K562 (cell line): ENCODE measurements around the gene DDX46. TPM values are rescaled to one million over a fixed set of nuclear protein-coding genes. Genes with fewer than 3 reads are reported as not detected.

ENCODE experiments used
- NR2F6 ChIP-seq: fragments of 450-650 bp; formaldehyde crosslinking; IDR thresholded peaks from 2 replicates; pipeline ENCODE4 v1.4.0; 2020; ENCODE audit warnings: mild to moderate bottlenecking
- TEAD2 ChIP-seq: fragments of 450-650 bp; IDR thresholded peaks from 2 replicates; pipeline ENCODE4 v1.6.1; 2016; ENCODE audit warnings: missing genetic modification characterization, control low read depth, missing compliant biosample characterization
- polyA plus RNA-seq, 8 experiments: library from polyadenylated mRNA; depleted of rRNA in 4 of 8; stranded (reverse) in 5 of 8; unstranded in 3 of 8; fragments of >200 nt; fragmentation: Nextera tagmentation in 2 of 8; fragmentation: Illumina TruSeq in 1 of 8; extraction: Ambion mirVana in 2 of 8; extraction: Trizol in 1 of 8; gene quantifications; 2 replicates each; pipeline versions ENCODE4 v1.2.1 to v1.2.3, GENCODE V29; 2011 to 2014; ENCODE audit warnings: inconsistent platforms in 1 of 8, missing spikeins in 1 of 8
- total RNA-seq, 7 experiments: library from RNA; depleted of rRNA in 6 of 7; stranded (reverse); fragments of >200 nt in 6 of 7; fragmentation: Illumina TruSeq in 2 of 7; extraction: Trizol in 2 of 7; gene quantifications; 2 replicates each; pipeline versions ENCODE4 v1.2.1 to v1.2.3, GENCODE V29; 2011 to 2021; ENCODE audit warnings: low replicate concordance in 1 of 7
- TF ChIP-seq, protein P1 (sequence below): fragments of 450-650 bp; formaldehyde crosslinking; conservative IDR thresholded peaks from 2 replicates; pipeline ENCODE4 v1.4.0; 2022; ENCODE audit warnings: mild to moderate bottlenecking, missing genetic modification characterization
- TF ChIP-seq, protein P2 (sequence below): sonication (generic); formaldehyde crosslinking; IDR thresholded peaks from 2 replicates; pipeline ENCODE4 v1.8.0; 2022; ENCODE audit warnings: missing genetic modification reagents, mild to moderate bottlenecking, borderline replicate concordance
- TF ChIP-seq, protein P3 (sequence below): fragments of 250-450 bp; sonication (Bioruptor Pico); IDR thresholded peaks from 2 replicates; pipeline ENCODE4 v1.8.0; 2021; ENCODE audit warnings: moderate library complexity, mild to moderate bottlenecking, inconsistent platforms
- TF ChIP-seq, protein P4 (sequence below): fragments of 450-650 bp; IDR thresholded peaks from 2 replicates; pipeline ENCODE4 v1.6.1; 2014; ENCODE audit warnings: low read depth, mild to moderate bottlenecking, moderate library complexity, borderline replicate concordance

DDX46 gene
- total and polyA plus RNA-seq, 9 of the 15 experiments (the other 6 are each of a cell fraction or from before 2014, with no cell fraction given): 26.2 to 99.0 (median 76.4) TPM

DNA sequence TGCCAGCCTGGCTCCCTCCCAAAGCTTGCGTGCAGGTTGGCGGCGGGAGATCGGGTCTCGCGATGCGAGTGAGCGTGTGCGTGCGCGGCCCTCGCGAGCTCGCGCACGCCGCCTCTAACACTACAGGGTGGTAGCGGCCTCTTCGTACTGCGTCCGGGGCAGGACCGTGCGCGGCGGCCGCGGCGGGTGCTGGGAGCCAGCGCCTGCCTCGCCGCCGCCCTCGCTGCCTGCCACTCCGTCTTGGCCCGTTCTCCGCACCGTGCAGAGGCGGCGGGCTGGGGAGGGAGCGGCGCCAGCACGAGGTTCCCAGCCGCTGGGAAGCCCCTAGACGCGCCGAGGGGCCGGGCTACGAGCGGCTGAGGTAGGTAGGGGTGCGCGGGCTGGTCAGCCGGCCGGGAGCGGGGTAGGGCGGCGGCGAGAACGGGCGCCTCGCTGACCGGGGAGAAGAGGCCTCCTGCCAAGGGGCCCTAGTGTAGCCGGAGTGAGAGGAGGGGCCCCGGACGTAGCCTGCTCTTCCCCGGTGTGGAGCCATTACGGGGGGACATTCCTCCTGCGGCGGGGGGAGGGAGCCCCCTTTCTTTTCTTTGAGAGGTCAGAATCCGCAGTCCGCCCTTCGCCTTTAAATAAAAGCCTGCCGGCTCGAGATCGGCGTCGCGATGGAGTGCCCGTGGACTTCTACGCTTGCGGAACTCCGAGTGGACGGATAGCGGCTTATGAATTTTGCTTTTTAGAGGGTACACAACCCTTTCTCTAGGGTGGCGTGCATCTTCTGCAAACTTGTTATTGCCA lies 87.5 kb downstream of the DDX46 start, which contains the start of gene C5orf24 (continued):
- TF ChIP-seq TEAD2: no peak
- TF ChIP-seq, protein P1, sequence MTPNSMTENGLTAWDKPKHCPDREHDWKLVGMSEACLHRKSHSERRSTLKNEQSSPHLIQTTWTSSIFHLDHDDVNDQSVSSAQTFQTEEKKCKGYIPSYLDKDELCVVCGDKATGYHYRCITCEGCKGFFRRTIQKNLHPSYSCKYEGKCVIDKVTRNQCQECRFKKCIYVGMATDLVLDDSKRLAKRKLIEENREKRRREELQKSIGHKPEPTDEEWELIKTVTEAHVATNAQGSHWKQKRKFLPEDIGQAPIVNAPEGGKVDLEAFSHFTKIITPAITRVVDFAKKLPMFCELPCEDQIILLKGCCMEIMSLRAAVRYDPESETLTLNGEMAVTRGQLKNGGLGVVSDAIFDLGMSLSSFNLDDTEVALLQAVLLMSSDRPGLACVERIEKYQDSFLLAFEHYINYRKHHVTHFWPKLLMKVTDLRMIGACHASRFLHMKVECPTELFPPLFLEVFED (CRISPR knock-in tag): no peak
- TF ChIP-seq, protein P2, sequence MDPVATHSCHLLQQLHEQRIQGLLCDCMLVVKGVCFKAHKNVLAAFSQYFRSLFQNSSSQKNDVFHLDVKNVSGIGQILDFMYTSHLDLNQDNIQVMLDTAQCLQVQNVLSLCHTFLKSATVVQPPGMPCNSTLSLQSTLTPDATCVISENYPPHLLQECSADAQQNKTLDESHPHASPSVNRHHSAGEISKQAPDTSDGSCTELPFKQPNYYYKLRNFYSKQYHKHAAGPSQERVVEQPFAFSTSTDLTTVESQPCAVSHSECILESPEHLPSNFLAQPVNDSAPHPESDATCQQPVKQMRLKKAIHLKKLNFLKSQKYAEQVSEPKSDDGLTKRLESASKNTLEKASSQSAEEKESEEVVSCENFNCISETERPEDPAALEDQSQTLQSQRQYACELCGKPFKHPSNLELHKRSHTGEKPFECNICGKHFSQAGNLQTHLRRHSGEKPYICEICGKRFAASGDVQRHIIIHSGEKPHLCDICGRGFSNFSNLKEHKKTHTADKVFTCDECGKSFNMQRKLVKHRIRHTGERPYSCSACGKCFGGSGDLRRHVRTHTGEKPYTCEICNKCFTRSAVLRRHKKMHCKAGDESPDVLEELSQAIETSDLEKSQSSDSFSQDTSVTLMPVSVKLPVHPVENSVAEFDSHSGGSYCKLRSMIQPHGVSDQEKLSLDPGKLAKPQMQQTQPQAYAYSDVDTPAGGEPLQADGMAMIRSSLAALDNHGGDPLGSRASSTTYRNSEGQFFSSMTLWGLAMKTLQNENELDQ (CRISPR knock-in tag): no peak
- TF ChIP-seq, protein P3, sequence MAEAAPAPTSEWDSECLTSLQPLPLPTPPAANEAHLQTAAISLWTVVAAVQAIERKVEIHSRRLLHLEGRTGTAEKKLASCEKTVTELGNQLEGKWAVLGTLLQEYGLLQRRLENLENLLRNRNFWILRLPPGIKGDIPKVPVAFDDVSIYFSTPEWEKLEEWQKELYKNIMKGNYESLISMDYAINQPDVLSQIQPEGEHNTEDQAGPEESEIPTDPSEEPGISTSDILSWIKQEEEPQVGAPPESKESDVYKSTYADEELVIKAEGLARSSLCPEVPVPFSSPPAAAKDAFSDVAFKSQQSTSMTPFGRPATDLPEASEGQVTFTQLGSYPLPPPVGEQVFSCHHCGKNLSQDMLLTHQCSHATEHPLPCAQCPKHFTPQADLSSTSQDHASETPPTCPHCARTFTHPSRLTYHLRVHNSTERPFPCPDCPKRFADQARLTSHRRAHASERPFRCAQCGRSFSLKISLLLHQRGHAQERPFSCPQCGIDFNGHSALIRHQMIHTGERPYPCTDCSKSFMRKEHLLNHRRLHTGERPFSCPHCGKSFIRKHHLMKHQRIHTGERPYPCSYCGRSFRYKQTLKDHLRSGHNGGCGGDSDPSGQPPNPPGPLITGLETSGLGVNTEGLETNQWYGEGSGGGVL (CRISPR knock-in tag): no peak
- TF ChIP-seq, protein P4, sequence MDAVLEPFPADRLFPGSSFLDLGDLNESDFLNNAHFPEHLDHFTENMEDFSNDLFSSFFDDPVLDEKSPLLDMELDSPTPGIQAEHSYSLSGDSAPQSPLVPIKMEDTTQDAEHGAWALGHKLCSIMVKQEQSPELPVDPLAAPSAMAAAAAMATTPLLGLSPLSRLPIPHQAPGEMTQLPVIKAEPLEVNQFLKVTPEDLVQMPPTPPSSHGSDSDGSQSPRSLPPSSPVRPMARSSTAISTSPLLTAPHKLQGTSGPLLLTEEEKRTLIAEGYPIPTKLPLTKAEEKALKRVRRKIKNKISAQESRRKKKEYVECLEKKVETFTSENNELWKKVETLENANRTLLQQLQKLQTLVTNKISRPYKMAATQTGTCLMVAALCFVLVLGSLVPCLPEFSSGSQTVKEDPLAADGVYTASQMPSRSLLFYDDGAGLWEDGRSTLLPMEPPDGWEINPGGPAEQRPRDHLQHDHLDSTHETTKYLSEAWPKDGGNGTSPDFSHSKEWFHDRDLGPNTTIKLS: peak; percentile 82; the same call in 1 of the 2 replicates
- TF ChIP-seq NR2F6 (CRISPR knock-in tag): 0 out of 2 replicates have a peak, but pooled peaks have one; percentile 37
